ENCODE measurements around the gene PTGER1. TPM values are rescaled to one million over a fixed set of nuclear protein-coding genes. Genes with fewer than 3 reads are reported as not detected.

PTGER1 gene
- total RNA-seq, 2 experiments from 2014 or later = 0.93 to 1.3 TPM

- Mint-ChIP-seq H3K4me1 (peaks cover 41% of the 10 kb centered on the region), H3K36me3 (ENCODE audit: low read depth) (peaks cover 60% of the 10 kb centered on the region), H3K4me3 (peak overlapping the region; percentile 35), H3K27me3 (no peaks in the 10 kb centered on the region), H3K27ac (no peak overlapping the region), H3K9me3 (no peaks in the 10 kb centered on the region)
- ChIA-PET CTCF (interaction anchor here (1.2 kb wide), 1 partner anchor 37 kb away, joined by 3 read pairs; no protein-coding TSS in a partner anchor), POLR2A (no interaction called here)
- DNase-seq = no peak
Measured at GRCh38 chr19:14442891-14443631, 32.1 kb downstream of the PTGER1 start.

DNA sequence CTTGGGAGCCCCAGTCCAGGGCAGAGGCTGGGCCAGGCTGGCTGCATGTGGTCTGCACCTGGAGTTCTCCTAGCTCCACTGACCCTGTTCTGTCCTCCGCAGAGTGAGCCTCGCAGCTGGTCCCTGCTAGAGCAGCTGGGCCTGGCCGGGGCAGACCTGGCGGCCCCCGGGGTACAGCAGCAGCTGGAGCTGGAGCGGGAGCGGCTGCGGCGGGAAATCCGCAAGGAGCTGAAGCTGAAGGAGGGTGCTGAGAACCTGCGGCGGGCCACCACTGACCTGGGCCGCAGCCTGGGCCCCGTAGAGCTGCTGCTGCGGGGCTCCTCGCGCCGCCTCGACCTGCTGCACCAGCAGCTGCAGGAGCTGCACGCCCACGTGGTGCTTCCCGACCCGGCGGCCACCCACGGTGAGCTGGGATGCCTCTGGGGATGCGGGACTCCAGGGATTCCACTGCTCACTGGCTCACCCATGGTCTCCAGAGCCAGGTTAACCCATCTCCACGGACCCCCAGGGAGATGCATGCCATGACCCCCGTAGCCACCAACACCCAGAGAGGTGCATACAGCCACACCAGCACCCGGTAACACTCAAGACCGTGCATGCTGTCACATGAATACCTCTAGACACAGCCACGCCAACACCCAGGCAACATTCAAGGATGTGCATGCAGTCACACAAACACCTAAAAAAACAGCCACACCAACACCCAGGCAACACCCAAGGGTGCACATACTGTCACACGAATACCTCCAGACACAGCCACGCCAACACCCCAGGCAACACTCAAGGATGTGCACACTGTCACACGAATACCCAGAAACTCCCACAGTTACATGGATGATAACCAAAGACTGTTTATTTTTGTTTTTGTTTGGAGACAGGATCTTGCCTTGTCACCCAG, 33.9 kb downstream of the PTGER1 start:
- CTCF ChIA-PET = interaction anchor here (1.3 kb wide), 1 partner anchor 12 kb away, joined by 3 read pairs; no protein-coding TSS in a partner anchor
- Mint-ChIP-seq H3K4me3 (peak overlapping the region; percentile 92), H3K4me1 (peaks cover 49% of the 10 kb centered on the region), H3K27ac (peak overlapping the region; percentile 90), H3K27me3 (no peaks in the 10 kb centered on the region), H3K36me3 (ENCODE audit: low read depth) (peaks cover 47% of the 10 kb centered on the region), H3K9me3 (no peaks in the 10 kb centered on the region)
- no peak for DNase-seq
- POLR2A ChIA-PET = no interaction called here

- Mint-ChIP-seq H3K27ac (peak overlapping the region; percentile 90), H3K27me3 (no peaks in the 10 kb centered on the region), H3K4me3 (peak overlapping the region; percentile 92), H3K36me3 (ENCODE audit: low read depth) (peaks cover 41% of the 10 kb centered on the region), H3K4me1 (peaks cover 53% of the 10 kb centered on the region), H3K9me3 (no peaks in the 10 kb centered on the region)
- ChIA-PET POLR2A (interaction anchor here (0.6 to 1.5 kb wide), 7 partner anchors 20 to 78 kb away, joined by 3 to 5 read pairs (median 3); partner anchors contain the start of genes ADGRE5 and DNAJB1), CTCF (interaction anchor here (1.0 to 1.3 kb wide), 2 partner anchors 10 to 40 kb away, joined by 3 read pairs; no protein-coding TSS in a partner anchor)
- DNase-seq = peak; percentile 87
Measured at GRCh38 chr19:14440049-14440448, 35.1 kb downstream of the PTGER1 start.

- H3K27me3 Mint-ChIP-seq = no peaks in the 10 kb centered on the region
- peaks cover 59% of the 10 kb centered on the region for H3K4me1 Mint-ChIP-seq
- H3K27ac Mint-ChIP-seq = peak overlapping the region; percentile 90
- peaks cover 35% of the 10 kb centered on the region for H3K36me3 Mint-ChIP-seq (ENCODE audit: low read depth)
- ChIA-PET CTCF (interaction anchor here (1.0 kb wide), 1 partner anchor 41 kb away, joined by 3 read pairs; no protein-coding TSS in a partner anchor), POLR2A (interaction anchor here (1.1 to 2.5 kb wide), 5 partner anchors 22 to 79 kb away, joined by 3 to 16 read pairs (median 3); partner anchors contain the start of gene DNAJB1)
- H3K4me3 Mint-ChIP-seq = peak overlapping the region; percentile 59
- DNase-seq = no peak
- H3K9me3 Mint-ChIP-seq = no peaks in the 10 kb centered on the region
Measured at GRCh38 chr19:14439014-14439413, 36.1 kb downstream of the PTGER1 start.

GRCh38 chr19:14437578-14438140, 37.5 kb downstream of the PTGER1 start:
- DNase-seq = no peak
- Mint-ChIP-seq H3K9me3 (no peaks in the 10 kb centered on the region), H3K4me3 (no peak overlapping the region), H3K27me3 (no peaks in the 10 kb centered on the region), H3K36me3 (ENCODE audit: low read depth) (peaks cover 24% of the 10 kb centered on the region), H3K27ac (peak overlapping the region; percentile 31), H3K4me1 (peaks cover 55% of the 10 kb centered on the region)
- ChIA-PET CTCF (interaction anchor here (0.9 to 1.6 kb wide), 4 partner anchors 10 to 301 kb away, joined by 3 to 8 read pairs (median 4); partner anchors contain the start of gene ASF1B), POLR2A (interaction anchor here (0.8 to 2.5 kb wide), 6 partner anchors 13 to 56 kb away, joined by 3 to 16 read pairs (median 4); partner anchors contain the start of gene ADGRE5)

DNA sequence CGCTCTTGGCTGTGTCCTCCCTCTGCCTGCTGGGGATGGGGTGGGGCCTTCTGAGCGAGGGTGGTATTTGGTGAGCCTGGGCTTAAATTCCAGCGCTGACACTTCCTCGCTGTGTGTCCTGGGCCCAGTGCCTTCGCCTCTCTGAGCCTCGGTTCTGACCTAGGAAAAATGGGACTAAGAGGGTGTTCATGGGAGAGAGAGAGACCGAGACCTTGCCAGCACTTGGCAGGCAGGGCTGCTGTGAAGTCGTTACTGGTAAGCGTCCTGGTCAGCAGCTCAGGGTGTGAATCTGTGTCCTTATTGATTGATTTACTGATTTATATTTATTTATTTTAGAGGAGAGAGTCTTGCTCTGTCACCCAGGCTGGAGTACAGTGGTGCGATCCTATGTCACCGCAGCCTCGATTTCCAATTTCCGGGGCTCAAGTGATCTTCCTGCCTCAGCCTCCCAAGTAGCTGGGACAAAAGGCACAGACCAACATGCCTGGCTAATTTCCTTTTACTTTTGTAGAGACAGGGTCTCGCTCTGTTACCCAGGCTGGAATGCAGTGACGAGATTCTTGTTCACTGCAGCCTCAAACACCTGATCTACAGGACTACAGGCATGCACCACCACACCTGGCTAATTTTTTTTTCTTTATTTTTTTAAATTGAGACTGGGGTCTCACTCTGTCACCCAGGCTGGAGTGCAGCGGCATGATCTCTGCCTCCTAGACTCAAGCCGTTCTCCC, 39.7 kb downstream of the PTGER1 start:
- CTCF ChIA-PET = interaction anchor here (1.1 kb wide), 1 partner anchor 43 kb away, joined by 5 read pairs; no protein-coding TSS in a partner anchor
- DNase-seq = no peak
- Mint-ChIP-seq H3K4me3 (peak overlapping the region; percentile 72), H3K4me1 (peaks cover 59% of the 10 kb centered on the region), H3K27ac (peak overlapping the region; percentile 44), H3K9me3 (no peaks in the 10 kb centered on the region), H3K27me3 (peaks cover 8% of the 10 kb centered on the region), H3K36me3 (ENCODE audit: low read depth) (peaks cover 12% of the 10 kb centered on the region)
- POLR2A ChIA-PET = interaction anchor here (1.4 to 1.9 kb wide), 2 partner anchors 17 to 25 kb away, joined by 5 to 6 read pairs; no protein-coding TSS in a partner anchor

DNA sequence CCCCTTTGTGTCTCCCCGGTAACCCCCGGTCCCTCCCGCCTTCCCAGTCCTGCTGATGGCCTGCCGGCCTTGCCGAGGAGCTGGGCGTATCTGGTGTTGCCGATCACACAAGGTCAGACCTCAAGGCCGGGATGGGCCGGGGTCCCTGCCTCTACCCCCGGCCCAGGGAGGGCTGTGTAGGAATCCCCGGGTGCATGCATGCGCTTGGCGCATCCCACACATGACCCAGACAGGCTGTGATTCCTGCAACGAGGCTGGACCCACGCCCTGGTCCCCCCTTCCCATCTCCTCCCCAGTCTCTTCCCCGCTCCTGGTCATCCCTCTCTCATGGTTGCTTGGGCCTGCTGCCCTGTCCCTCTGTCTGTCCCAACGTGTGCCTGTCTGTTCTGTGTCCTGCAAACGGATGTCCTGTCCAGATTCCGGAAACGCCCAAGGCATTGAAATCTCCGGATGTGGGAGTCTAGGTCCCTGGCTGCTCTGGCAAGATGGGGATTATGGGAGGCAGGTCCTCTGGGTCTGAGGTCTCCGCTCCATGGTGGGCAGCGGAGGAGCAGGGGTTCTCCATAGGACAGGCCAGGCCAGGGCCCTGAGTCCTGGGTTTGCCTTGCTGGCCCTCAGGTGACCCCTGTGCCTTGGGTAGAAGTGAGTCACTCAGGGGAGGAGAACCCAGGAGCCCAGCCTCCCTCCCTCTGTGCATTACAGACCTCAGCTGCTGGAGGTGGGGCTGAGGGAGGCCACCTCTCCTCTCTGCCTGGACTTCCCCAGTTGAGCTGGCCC, 40.4 kb downstream of the PTGER1 start:
- Mint-ChIP-seq H3K27me3 (peaks cover 10% of the 10 kb centered on the region), H3K36me3 (ENCODE audit: low read depth) (peaks cover 5% of the 10 kb centered on the region), H3K4me3 (peak overlapping the region; percentile 72), H3K4me1 (peaks cover 53% of the 10 kb centered on the region), H3K9me3 (no peaks in the 10 kb centered on the region), H3K27ac (peak overlapping the region; percentile 69)
- ChIA-PET POLR2A (interaction anchor here (1.1 to 1.9 kb wide), 3 partner anchors 17 to 25 kb away, joined by 3 to 6 read pairs (median 5); no protein-coding TSS in a partner anchor), CTCF (interaction anchor here (1.0 to 1.1 kb wide), 2 partner anchors 44 to 73 kb away, joined by 4 to 5 read pairs; no protein-coding TSS in a partner anchor)
- peak; percentile 58 for DNase-seq

DNA sequence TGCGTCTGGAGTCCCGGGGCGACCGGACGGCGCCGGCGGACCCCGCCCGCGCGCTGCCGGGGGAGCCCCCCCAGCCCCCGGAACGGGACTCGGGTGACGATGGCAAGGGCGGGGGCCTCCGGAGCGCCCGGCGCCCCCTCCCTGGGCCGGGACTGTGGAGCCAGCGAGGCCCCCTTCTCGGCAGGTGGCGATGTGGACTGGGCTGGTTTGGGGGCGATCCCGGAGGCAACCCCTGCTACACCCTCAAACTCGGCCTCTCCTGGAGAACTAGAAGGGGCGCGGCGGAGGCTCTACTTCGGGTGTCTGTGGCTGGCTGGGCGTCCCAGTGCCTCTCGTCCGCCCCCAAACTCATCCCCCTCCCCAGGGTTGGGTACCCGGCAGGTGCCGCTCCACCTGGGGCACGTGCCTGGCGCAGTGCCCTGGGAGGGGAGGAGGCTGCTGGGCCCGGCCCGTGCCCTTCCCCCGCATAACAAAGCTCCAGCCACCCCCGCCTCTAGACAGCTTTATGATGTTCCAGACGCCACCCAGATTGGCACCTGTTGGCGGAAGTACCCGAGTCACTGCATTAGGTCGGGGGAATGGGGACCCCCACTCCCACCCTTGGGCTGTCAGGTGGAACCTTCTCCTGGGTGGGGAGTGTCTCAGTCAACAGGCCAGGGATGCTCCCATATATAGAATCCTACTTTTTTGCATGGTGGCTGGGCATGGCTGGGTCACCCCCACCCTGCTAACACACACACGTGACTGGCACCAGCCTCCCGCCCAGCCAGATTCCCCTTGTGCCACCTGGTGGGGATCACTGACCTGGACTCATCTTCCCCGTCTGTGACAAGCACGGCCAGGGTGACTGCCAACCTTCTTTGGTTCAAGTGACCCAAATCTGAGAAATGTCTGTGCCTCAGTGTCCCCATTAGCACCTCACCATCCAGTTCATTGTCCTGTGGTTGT, 41.3 kb downstream of the PTGER1 start:
- H3K27ac Mint-ChIP-seq = peak overlapping the region; percentile 47
- no peaks in the 10 kb centered on the region for H3K9me3 Mint-ChIP-seq
- ChIA-PET CTCF (interaction anchor here (0.6 to 1.0 kb wide), 3 partner anchors 39 to 72 kb away, joined by 4 read pairs; no protein-coding TSS in a partner anchor), POLR2A (interaction anchor here (0.6 to 1.1 kb wide), 7 partner anchors 14 to 70 kb away, joined by 3 to 5 read pairs (median 3); no protein-coding TSS in a partner anchor)
- H3K27me3 Mint-ChIP-seq = peaks cover 10% of the 10 kb centered on the region
- peaks cover 46% of the 10 kb centered on the region for H3K4me1 Mint-ChIP-seq
- peak; percentile 43 for DNase-seq
- H3K36me3 Mint-ChIP-seq (ENCODE audit: low read depth) = peaks cover 5% of the 10 kb centered on the region
- peak overlapping the region; percentile 72 for H3K4me3 Mint-ChIP-seq

- peaks cover 10% of the 10 kb centered on the region for H3K27me3 Mint-ChIP-seq
- H3K4me1 Mint-ChIP-seq = peaks cover 39% of the 10 kb centered on the region
- peak within 1 kb of the TSS; percentile 74 for H3K27ac Mint-ChIP-seq
- no peaks in the 10 kb centered on the region for H3K9me3 Mint-ChIP-seq
- peaks cover 5% of the 10 kb centered on the region for H3K36me3 Mint-ChIP-seq (ENCODE audit: low read depth)
- ChIA-PET CTCF (interaction anchor here (0.7 to 3.2 kb wide), 18 partner anchors 9 to 319 kb away, joined by 3 to 25 read pairs (median 5); partner anchors contain the start of genes ASF1B, DDX39A and PTGER1), POLR2A (interaction anchor here (1.1 to 2.7 kb wide), 6 partner anchors 8 to 297 kb away, joined by 3 to 28 read pairs (median 4); partner anchors contain the start of genes ASF1B, DDX39A and GIPC1)
- peak; percentile 58 for DNase-seq
- H3K4me3 Mint-ChIP-seq = peak within 1 kb of the TSS; percentile 76
Measured at GRCh38 chr19:14432791-14433553, 42.2 kb downstream of the PTGER1 start, which contains the start of gene PKN1. PKN1 (plus strand) TSS chr19:14433306; CDS start chr19:14433522, 216 bp downstream.
